Measurements from ENCODE around the gene SOHLH1.

DNA sequence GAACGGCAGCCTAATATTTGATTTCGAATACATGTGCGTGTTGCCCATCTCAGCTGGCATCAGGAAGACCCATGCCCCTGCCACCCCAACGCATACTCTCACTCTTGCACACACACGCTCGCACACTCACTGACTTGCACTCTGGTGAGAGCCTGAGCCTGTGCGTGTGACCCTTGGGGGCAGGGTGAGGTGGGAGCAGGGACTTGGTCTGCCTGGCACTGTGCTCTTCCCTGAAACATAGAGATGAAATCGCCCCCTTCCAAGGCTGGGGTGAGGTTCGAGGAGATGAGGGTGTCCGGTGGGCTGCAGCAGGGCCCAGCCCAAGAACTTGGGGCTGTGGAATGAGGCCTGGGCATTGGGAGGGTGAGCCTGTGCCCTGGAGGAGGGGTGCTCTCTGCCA is 35.0 kb downstream of the SOHLH1 start:
- TF ChIP-seq TAF1 (IDR thresholded peaks at IDR 0.05; ENCODE audit: borderline replicate concordance, insufficient read depth, low read length) (no peak), SIN3A (IDR thresholded peaks at IDR 0.05; ENCODE audit: borderline replicate concordance, insufficient read depth, low read length) (no peak)

Measured in PFSK-1 (cell line).